ENCODE results near the gene RNU1-2.
"Not testable (repeated sequence)": the region's sequence is repeated elsewhere in the genome, so short reads cannot be mapped to it uniquely, and the experiment has no call there.

GRCh38 chr1:16859167-16860041 lies 36.4 kb upstream of the RNU1-2 start:
- TF ChIP-seq, protein P1, sequence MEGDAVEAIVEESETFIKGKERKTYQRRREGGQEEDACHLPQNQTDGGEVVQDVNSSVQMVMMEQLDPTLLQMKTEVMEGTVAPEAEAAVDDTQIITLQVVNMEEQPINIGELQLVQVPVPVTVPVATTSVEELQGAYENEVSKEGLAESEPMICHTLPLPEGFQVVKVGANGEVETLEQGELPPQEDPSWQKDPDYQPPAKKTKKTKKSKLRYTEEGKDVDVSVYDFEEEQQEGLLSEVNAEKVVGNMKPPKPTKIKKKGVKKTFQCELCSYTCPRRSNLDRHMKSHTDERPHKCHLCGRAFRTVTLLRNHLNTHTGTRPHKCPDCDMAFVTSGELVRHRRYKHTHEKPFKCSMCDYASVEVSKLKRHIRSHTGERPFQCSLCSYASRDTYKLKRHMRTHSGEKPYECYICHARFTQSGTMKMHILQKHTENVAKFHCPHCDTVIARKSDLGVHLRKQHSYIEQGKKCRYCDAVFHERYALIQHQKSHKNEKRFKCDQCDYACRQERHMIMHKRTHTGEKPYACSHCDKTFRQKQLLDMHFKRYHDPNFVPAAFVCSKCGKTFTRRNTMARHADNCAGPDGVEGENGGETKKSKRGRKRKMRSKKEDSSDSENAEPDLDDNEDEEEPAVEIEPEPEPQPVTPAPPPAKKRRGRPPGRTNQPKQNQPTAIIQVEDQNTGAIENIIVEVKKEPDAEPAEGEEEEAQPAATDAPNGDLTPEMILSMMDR (IDR thresholded peaks at IDR 0.05; ENCODE audit: insufficient read depth, low read length) = not testable (repeated sequence)
- TF ChIP-seq, protein P2, sequence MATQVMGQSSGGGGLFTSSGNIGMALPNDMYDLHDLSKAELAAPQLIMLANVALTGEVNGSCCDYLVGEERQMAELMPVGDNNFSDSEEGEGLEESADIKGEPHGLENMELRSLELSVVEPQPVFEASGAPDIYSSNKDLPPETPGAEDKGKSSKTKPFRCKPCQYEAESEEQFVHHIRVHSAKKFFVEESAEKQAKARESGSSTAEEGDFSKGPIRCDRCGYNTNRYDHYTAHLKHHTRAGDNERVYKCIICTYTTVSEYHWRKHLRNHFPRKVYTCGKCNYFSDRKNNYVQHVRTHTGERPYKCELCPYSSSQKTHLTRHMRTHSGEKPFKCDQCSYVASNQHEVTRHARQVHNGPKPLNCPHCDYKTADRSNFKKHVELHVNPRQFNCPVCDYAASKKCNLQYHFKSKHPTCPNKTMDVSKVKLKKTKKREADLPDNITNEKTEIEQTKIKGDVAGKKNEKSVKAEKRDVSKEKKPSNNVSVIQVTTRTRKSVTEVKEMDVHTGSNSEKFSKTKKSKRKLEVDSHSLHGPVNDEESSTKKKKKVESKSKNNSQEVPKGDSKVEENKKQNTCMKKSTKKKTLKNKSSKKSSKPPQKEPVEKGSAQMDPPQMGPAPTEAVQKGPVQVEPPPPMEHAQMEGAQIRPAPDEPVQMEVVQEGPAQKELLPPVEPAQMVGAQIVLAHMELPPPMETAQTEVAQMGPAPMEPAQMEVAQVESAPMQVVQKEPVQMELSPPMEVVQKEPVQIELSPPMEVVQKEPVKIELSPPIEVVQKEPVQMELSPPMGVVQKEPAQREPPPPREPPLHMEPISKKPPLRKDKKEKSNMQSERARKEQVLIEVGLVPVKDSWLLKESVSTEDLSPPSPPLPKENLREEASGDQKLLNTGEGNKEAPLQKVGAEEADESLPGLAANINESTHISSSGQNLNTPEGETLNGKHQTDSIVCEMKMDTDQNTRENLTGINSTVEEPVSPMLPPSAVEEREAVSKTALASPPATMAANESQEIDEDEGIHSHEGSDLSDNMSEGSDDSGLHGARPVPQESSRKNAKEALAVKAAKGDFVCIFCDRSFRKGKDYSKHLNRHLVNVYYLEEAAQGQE (IDR thresholded peaks at IDR 0.05; ENCODE audit: insufficient replicate concordance, low read depth) = not testable (repeated sequence)
- not testable (repeated sequence) for TF ChIP-seq GABPA (IDR thresholded peaks at IDR 0.05; ENCODE audit: low read depth); POLR2AphosphoS5 (IDR thresholded peaks at IDR 0.05; ENCODE audit: low read depth); SPI1 (IDR thresholded peaks at IDR 0.05; ENCODE audit: borderline replicate concordance, low read depth)
